SK-N-SH (cell line): ENCODE results near the gene C19orf12. TPM values are rescaled to one million over a fixed set of nuclear protein-coding genes. Genes with fewer than 3 reads are reported as not detected.

Source experiments
- CTCF ChIA-PET: fragments of 300-600, 350-600 bp; formaldehyde crosslinking; extraction: SDS; loops from one replicate; lab custom pipeline; 2021; lab: Yijun Ruan, JAX
- POLR2A ChIA-PET: fragments of 350-600 bp; sonication (Branson Sonifier 250); formaldehyde crosslinking; extraction: SDS; loops from one replicate; lab custom pipeline; 2020; ENCODE audit warnings: antibody characterized with exemption, inconsistent platforms; lab: Yijun Ruan, JAX
- DNase-seq: peaks from one replicate; pipeline ENCODE4 v3.0.0; 2012
- H2AFZ ChIP-seq: fragments of 200-600 bp; sonication (generic); 2 replicates; pipeline ENCODE4 v1.8.1; 2016; ENCODE audit warnings: antibody characterized with exemption, mild to moderate bottlenecking, low read depth
- H3F3A ChIP-seq: fragments of 200-600 bp; sonication (generic); replicated peaks from 2 replicates; pipeline ENCODE3; 2016; ENCODE audit warnings: antibody characterized with exemption, mild to moderate bottlenecking; ENCODE audit not compliant: insufficient read depth
- H3K27ac ChIP-seq, 2 experiments: fragments of 200-500 bp in 1 of 2; fragments of 200-600 bp in 1 of 2; sonication (Bioruptor generic) in 1 of 2; sonication (generic), shearing (Covaris generic) in 1 of 2; 2 replicates each; pipeline versions ENCODE4 v1.5.1 to v1.6.1; 2014 to 2016; ENCODE audit warnings: low read depth in 2 of 2, inconsistent platforms in 1 of 2, low read length in 1 of 2, mild to moderate bottlenecking in 1 of 2, mixed read lengths in 1 of 2
- H3K27me3 ChIP-seq: fragments of 200-600 bp; sonication (generic), shearing (Covaris generic); 2 replicates; pipeline ENCODE4 v1.6.1; 2016; ENCODE audit warnings: mixed run types; ENCODE audit not compliant: insufficient read depth
- H3K36me3 ChIP-seq, 2 experiments: fragments of 200-500 bp in 1 of 2; fragments of 200-600 bp in 1 of 2; sonication (Bioruptor generic) in 1 of 2; sonication (generic) in 1 of 2; replicated peaks in 1 of 2; 2 replicates each; pipeline versions ENCODE3 to v1.5.1; 2014 to 2016; ENCODE audit warnings: low read length in 1 of 2, mild to moderate bottlenecking in 1 of 2; ENCODE audit not compliant: insufficient read depth in 2 of 2, control insufficient read depth in 1 of 2
- H3K4me1 ChIP-seq, 2 experiments: fragments of 200-500 bp in 1 of 2; fragments of 200-600 bp in 1 of 2; sonication (Bioruptor generic) in 1 of 2; sonication (generic), shearing (Covaris generic) in 1 of 2; 2 replicates each; pipeline versions ENCODE4 v1.5.1 to v1.6.1; 2014 to 2016; ENCODE audit warnings: low read depth in 1 of 2, low read length in 1 of 2, mixed run types in 1 of 2; ENCODE audit not compliant: insufficient read depth in 2 of 2, control insufficient read depth in 1 of 2
- H3K4me2 ChIP-seq: fragments of 200-600 bp; sonication (generic), shearing (Covaris generic); 2 replicates; pipeline ENCODE4 v1.6.1; 2017; ENCODE audit warnings: mixed run types
- H3K4me3 ChIP-seq, 2 experiments: fragments of 200-500 bp in 1 of 2; fragments of 200-600 bp in 1 of 2; sonication (Bioruptor generic) in 1 of 2; sonication (generic), shearing (Covaris generic) in 1 of 2; 2 replicates each; pipeline versions ENCODE4 v1.5.1 to v1.8.1; 2014 to 2016; ENCODE audit warnings: low read depth in 2 of 2, inconsistent platforms in 1 of 2, low read length in 1 of 2, mild to moderate bottlenecking in 1 of 2, mixed read lengths in 1 of 2, moderate library complexity in 1 of 2
- H3K79me2 ChIP-seq: fragments of 200-600 bp; sonication (generic); 2 replicates; pipeline ENCODE4 v1.8.1; 2017; ENCODE audit warnings: mild to moderate bottlenecking; ENCODE audit not compliant: insufficient read depth
- H3K9ac ChIP-seq: fragments of 200-600 bp; sonication (generic); 2 replicates; pipeline ENCODE4 v1.6.1; 2017; ENCODE audit warnings: mixed run types
- H3K9me2 ChIP-seq: fragments of 200-600 bp; sonication (generic); 2 replicates; pipeline ENCODE4 v1.6.1; 2017; ENCODE audit warnings: mixed run types
- H3K9me3 ChIP-seq: fragments of 200-600 bp; sonication (generic); 2 replicates; pipeline ENCODE4 v1.6.1; 2017; ENCODE audit warnings: mixed run types, mild to moderate bottlenecking, moderate library complexity
- H4K20me1 ChIP-seq: fragments of 200-600 bp; sonication (generic); 2 replicates; pipeline ENCODE4 v1.6.1; 2017; ENCODE audit warnings: mild to moderate bottlenecking, mixed run types; ENCODE audit not compliant: insufficient read depth
- CHD2 ChIP-seq: fragments of 150-350 bp; IDR thresholded peaks from 2 replicates; pipeline ENCODE4 v1.6.1; 2018; ENCODE audit warnings: low read length; ENCODE audit not compliant: partially characterized antibody
- ELF1 ChIP-seq: IDR thresholded peaks from 2 replicates; pipeline ENCODE4 v1.4.0; 2012
- EP300 ChIP-seq, 2 experiments: IDR thresholded peaks; 2 replicates each; pipeline versions ENCODE4 v1.4.0 to v1.6.1; 2012; ENCODE audit warnings: borderline replicate concordance in 1 of 2, low read depth in 1 of 2, low read length in 1 of 2
- EZH2phosphoT487 ChIP-seq: fragments of 200-600 bp; sonication (generic); IDR thresholded peaks from 2 replicates; pipeline ENCODE4 v1.6.1; 2017; ENCODE audit warnings: low read depth, mixed run types, mild to moderate bottlenecking, antibody characterized with exemption, moderate library complexity, borderline replicate concordance
- FOSL2 ChIP-seq: IDR thresholded peaks from 2 replicates; pipeline ENCODE4 v1.4.0; 2012; ENCODE audit warnings: low read depth, mild to moderate bottlenecking, moderate library complexity, borderline replicate concordance
- GABPA ChIP-seq: IDR thresholded peaks from 2 replicates; pipeline ENCODE4 v1.4.0; 2012; ENCODE audit warnings: low read depth, mild to moderate bottlenecking
- GATA2 ChIP-seq: sonication (generic); formaldehyde crosslinking; IDR thresholded peaks from 2 replicates; pipeline ENCODE4 v1.5.0; 2020; ENCODE audit warnings: mild to moderate bottlenecking, missing genetic modification reagents
- JUND ChIP-seq: IDR thresholded peaks from 2 replicates; pipeline ENCODE4 v1.4.0; 2012
- MAX ChIP-seq: IDR thresholded peaks from 2 replicates; pipeline ENCODE4 v1.4.0; 2012; ENCODE audit warnings: low read depth
- MEF2A ChIP-seq: IDR thresholded peaks from 2 replicates; pipeline ENCODE4 v1.4.0; 2012; ENCODE audit warnings: low read depth, borderline replicate concordance
- MXI1 ChIP-seq: IDR thresholded peaks from 2 replicates; pipeline ENCODE4 v1.6.1; 2012; ENCODE audit warnings: mild to moderate bottlenecking, low read depth, low read length, improper control_type of control experiment
- NFIC ChIP-seq: IDR thresholded peaks from 2 replicates; pipeline ENCODE4 v1.4.0; 2012; ENCODE audit warnings: borderline replicate concordance
- NRF1 ChIP-seq: IDR thresholded peaks from 2 replicates; pipeline ENCODE4 v1.6.1; 2012; ENCODE audit warnings: low read depth, mild to moderate bottlenecking, low read length
- POLR2AphosphoS5 ChIP-seq: IDR thresholded peaks from 2 replicates; pipeline ENCODE4 v1.6.1; 2012; ENCODE audit warnings: low read depth, low read length
- RCOR1 ChIP-seq: fragments of 150-350 bp; IDR thresholded peaks from 2 replicates; pipeline ENCODE4 v1.6.1; 2017; ENCODE audit warnings: antibody characterized with exemption, low read length
- RFX5 ChIP-seq: IDR thresholded peaks from 2 replicates; pipeline ENCODE4 v1.6.1; 2012; ENCODE audit warnings: mild to moderate bottlenecking, improper control_type of control experiment, low read length
- RXRA ChIP-seq: IDR thresholded peaks from 2 replicates; pipeline ENCODE4 v1.4.0; 2012; ENCODE audit warnings: low read depth, mild to moderate bottlenecking, borderline replicate concordance
- SIN3A ChIP-seq: IDR thresholded peaks from 2 replicates; pipeline ENCODE4 v1.6.1; 2012; ENCODE audit warnings: low read depth, mild to moderate bottlenecking, low read length, moderate library complexity, borderline replicate concordance
- TAF1 ChIP-seq: IDR thresholded peaks from 2 replicates; pipeline ENCODE4 v1.6.1; 2012; ENCODE audit warnings: low read depth, mild to moderate bottlenecking, low read length, moderate library complexity, borderline replicate concordance
- TEAD4 ChIP-seq: IDR thresholded peaks from 2 replicates; pipeline ENCODE4 v1.4.0; 2012; ENCODE audit warnings: mild to moderate bottlenecking, borderline replicate concordance; ENCODE audit not compliant: insufficient read depth
- WGBS: methylation state at CpG from one replicate; pipeline ENCODE4 v1.1.6; 2017; ENCODE audit warnings: low lambda C conversion rate; 5-methylcytosine and 5-hydroxymethylcytosine counted together
- polyA plus RNA-seq, 3 experiments: library from polyadenylated mRNA; depleted of rRNA; stranded (reverse); fragments of >200 nt; gene quantifications; 2 replicates each; pipeline ENCODE4 v1.2.3, GENCODE V29; 2012
- TF ChIP-seq, protein P1 (sequence below): fragments of 150-350 bp; IDR thresholded peaks from 2 replicates; pipeline ENCODE4 v1.6.1; 2016; ENCODE audit warnings: mild to moderate bottlenecking, low read depth, low read length
- TF ChIP-seq, protein P2 (sequence below): IDR thresholded peaks from 2 replicates; pipeline ENCODE4; 2012

Gene C19orf12
- polyA plus RNA-seq, 1 of the 3 experiments (the other 2 are of a cell fraction): 30.5 TPM

DNA sequence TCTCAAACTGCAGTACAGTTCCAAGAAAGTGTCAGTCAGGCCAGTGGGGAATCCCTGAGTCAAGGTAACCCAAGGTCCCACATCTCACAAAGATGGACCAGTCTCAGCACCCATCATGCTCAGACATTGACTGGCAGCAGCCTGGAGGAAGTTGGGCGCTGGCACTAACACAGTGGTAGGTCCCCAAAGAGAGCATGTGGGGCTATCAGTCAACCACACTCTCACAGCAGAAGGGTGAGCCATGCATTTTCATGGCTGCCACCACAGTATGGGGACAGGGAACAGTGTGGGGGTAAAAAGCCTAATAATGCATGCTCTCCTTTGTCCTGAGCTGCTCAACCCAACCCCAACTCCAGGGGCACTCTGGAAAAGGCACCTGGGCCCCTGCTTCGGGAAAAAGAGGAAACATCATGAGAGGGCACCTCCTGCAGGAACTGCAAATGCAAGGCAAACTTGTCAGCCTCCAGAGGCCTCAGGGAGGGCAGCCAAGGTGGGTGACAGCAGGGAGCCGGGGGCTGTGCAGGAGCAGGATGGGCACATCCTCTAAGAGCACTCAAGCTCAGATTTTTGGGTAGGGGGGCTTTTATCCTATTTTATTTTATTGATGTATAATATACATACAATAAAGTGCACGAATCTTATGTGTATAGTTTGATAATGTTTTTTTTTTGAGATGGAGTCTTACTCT is 59.3 kb downstream of the C19orf12 start:
- H3K9me3 ChIP-seq: no peaks in the 10 kb centered on the region
- H3K4me2 ChIP-seq: no peak overlapping the region
- no peak overlapping the region for H3K4me3 ChIP-seq
- no peaks in the 10 kb centered on the region for H3K79me2 ChIP-seq
- POLR2A ChIA-PET: no interaction called here
- no peaks in the 10 kb centered on the region for H4K20me1 ChIP-seq
- WGBS: 7% methylated on average over 4 of the region's 4 CpGs
- no peaks in the 10 kb centered on the region for H3K4me1 ChIP-seq
- H2AFZ ChIP-seq: no peak overlapping the region
- TF ChIP-seq TAF1 (no peak), GATA2 (CRISPR knock-in tag) (no peak), EP300 (IDR thresholded peaks at IDR 0.05; ENCODE audit: borderline replicate concordance in 1 of 2, low read depth in 1 of 2, low read length in 1 of 2) (no peak), GABPA (no peak), NRF1 (no peak), RXRA (no peak), NFIC (no peak), CHD2 (no peak)
- H3K9me2 ChIP-seq: no peaks in the 10 kb centered on the region
- CTCF ChIA-PET: interaction anchor here (0.9 kb wide), 1 partner anchor 61 kb away, joined by 3 read pairs; no protein-coding TSS in a partner anchor
- no peak for DNase-seq
- H3K27me3 ChIP-seq: peaks cover 9% of the 10 kb centered on the region; the same call in 1 of the 2 replicates
- H3K27ac ChIP-seq: no peak overlapping the region
- no peaks in the 10 kb centered on the region for H3K36me3 ChIP-seq
- H3F3A ChIP-seq: no peaks in the 10 kb centered on the region
- H3K9ac ChIP-seq: no peak overlapping the region

- H3K79me2 ChIP-seq: no peaks in the 10 kb centered on the region
- no peak overlapping the region for H3K4me2 ChIP-seq
- H3K9ac ChIP-seq: no peak overlapping the region
- H3K27me3 ChIP-seq: peaks cover 9% of the 10 kb centered on the region; the same call in 1 of the 2 replicates
- no peaks in the 10 kb centered on the region for H4K20me1 ChIP-seq
- CTCF ChIA-PET: no interaction called here
- H3K4me3 ChIP-seq: no peak overlapping the region
- TF ChIP-seq FOSL2: no peak
- no peak for TF ChIP-seq MEF2A
- no peak for TF ChIP-seq MAX
- no peak for TF ChIP-seq CHD2
- TF ChIP-seq RCOR1: no peak
- TF ChIP-seq, protein P1, sequence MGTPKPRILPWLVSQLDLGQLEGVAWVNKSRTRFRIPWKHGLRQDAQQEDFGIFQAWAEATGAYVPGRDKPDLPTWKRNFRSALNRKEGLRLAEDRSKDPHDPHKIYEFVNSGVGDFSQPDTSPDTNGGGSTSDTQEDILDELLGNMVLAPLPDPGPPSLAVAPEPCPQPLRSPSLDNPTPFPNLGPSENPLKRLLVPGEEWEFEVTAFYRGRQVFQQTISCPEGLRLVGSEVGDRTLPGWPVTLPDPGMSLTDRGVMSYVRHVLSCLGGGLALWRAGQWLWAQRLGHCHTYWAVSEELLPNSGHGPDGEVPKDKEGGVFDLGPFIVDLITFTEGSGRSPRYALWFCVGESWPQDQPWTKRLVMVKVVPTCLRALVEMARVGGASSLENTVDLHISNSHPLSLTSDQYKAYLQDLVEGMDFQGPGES: no peak
- TF ChIP-seq MXI1: no peak
- TF ChIP-seq, protein P2, sequence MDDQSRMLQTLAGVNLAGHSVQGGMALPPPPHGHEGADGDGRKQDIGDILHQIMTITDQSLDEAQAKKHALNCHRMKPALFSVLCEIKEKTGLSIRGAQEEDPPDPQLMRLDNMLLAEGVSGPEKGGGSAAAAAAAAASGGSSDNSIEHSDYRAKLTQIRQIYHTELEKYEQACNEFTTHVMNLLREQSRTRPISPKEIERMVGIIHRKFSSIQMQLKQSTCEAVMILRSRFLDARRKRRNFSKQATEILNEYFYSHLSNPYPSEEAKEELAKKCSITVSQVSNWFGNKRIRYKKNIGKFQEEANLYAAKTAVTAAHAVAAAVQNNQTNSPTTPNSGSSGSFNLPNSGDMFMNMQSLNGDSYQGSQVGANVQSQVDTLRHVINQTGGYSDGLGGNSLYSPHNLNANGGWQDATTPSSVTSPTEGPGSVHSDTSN: no peak
- no peak for TF ChIP-seq TEAD4
- TF ChIP-seq RFX5: no peak
- TF ChIP-seq TAF1: no peak
- no peak for TF ChIP-seq JUND
- no peak for TF ChIP-seq EZH2phosphoT487
- no peak for TF ChIP-seq GATA2 (CRISPR knock-in tag)
- no peak for TF ChIP-seq EP300 (IDR thresholded peaks at IDR 0.05; ENCODE audit: borderline replicate concordance in 1 of 2, low read depth in 1 of 2, low read length in 1 of 2)
- TF ChIP-seq POLR2AphosphoS5: no peak
- TF ChIP-seq ELF1: no peak
- no peak for TF ChIP-seq SIN3A
- TF ChIP-seq, all 33 proteins: peak for 0
- WGBS: 9% methylated on average over 5 of the region's 5 CpGs
- Histone ChIP-seq H3F3A (no peaks in the 10 kb centered on the region), H2AFZ (no peak overlapping the region), H3K36me3 (no peaks in the 10 kb centered on the region), H3K27ac (no peak overlapping the region), H3K4me1 (no peaks in the 10 kb centered on the region), H3K9me3 (no peaks in the 10 kb centered on the region), H3K9me2 (no peaks in the 10 kb centered on the region)
- POLR2A ChIA-PET: no interaction called here
- no peak for DNase-seq
Observed at GRCh38 chr19:29653398-29653797, 61.7 kb downstream of the C19orf12 start.
